ACC112 (cell line): ENCODE data around the gene C6orf132.
"Not testable (repeated sequence)": the region's sequence is repeated elsewhere in the genome, so short reads cannot be mapped to it uniquely, and the experiment has no call there.

Experiments used
- H2AFZ ChIP-seq: fragments of 200-600 bp; sonication (generic); one replicate; pipeline ENCODE4 v1.6.0; 2017; ENCODE audit warnings: antibody characterized with exemption, low read length; ENCODE audit not compliant: unreplicated experiment
- H3K27ac ChIP-seq: fragments of 200-600 bp; sonication (generic); 2 replicates; pipeline ENCODE4 v1.5.1; 2014; ENCODE audit warnings: low read depth, mild to moderate bottlenecking, antibody characterized with exemption, low read length, moderate library complexity
- H3K27me3 ChIP-seq: fragments of 200-600 bp; sonication (generic); 2 replicates; pipeline ENCODE4 v1.6.1; 2014; ENCODE audit warnings: mild to moderate bottlenecking, antibody characterized with exemption, low read length, moderate library complexity, mixed read lengths; ENCODE audit not compliant: insufficient read depth
- H3K36me3 ChIP-seq: fragments of 200-600 bp; sonication (generic); 2 replicates; pipeline ENCODE4 v1.6.1; 2016; ENCODE audit warnings: mild to moderate bottlenecking, antibody characterized with exemption, low read length, moderate library complexity, mixed read lengths; ENCODE audit not compliant: insufficient read depth
- H3K4me1 ChIP-seq: fragments of 200-600 bp; sonication (generic); one replicate; pipeline ENCODE4 v1.6.1; 2016; ENCODE audit warnings: low read length, mixed read lengths; ENCODE audit not compliant: insufficient read depth, unreplicated experiment, control insufficient read depth
- H3K4me3 ChIP-seq: fragments of 200-600 bp; sonication (generic); 2 replicates; pipeline ENCODE4 v1.5.1; 2014; ENCODE audit warnings: mild to moderate bottlenecking, low read depth, low read length
- H3K79me2 ChIP-seq: fragments of 200-600 bp; sonication (generic); one replicate; pipeline ENCODE4 v1.6.0; 2016; ENCODE audit warnings: low read length; ENCODE audit not compliant: control insufficient read depth, unreplicated experiment, insufficient read depth

C6orf132 gene

DNA sequence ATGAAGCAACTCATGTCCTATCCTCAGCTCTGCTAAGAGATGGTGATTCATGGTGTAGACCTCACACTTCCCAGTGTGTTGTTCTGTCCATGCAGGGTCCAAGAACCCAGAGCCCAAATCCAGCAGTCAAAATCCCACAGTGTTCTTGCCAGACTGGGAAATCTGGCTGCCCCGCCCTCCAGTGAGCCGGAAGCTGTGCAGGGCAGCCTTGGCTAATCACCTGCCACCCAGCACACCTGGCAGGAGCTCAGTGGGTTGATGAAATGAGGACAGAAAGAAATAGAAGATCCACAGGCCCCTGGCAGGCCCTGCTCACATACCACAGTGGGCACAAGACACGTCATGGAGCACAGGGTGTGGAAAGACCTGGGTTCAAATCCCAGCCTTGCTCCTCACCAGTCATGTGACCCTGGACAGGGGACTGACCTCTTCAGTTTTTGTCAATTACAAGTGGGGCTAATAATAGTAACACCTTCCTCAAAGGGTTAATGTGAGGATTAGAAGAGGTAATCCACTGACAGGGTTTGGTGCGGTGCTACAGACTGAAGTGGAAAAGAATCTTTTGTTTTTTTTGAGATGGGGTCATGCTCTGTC, 17.1 kb upstream of the C6orf132 start:
- no peaks in the 10 kb centered on the region for H3K79me2 ChIP-seq
- H3K27ac ChIP-seq: no peak overlapping the region
- no peak overlapping the region for H2AFZ ChIP-seq
- H3K36me3 ChIP-seq: no peaks in the 10 kb centered on the region
- H3K4me1 ChIP-seq: peaks cover 8% of the 10 kb centered on the region
- no peaks in the 10 kb centered on the region for H3K27me3 ChIP-seq
- H3K4me3 ChIP-seq: no peak overlapping the region

DNA sequence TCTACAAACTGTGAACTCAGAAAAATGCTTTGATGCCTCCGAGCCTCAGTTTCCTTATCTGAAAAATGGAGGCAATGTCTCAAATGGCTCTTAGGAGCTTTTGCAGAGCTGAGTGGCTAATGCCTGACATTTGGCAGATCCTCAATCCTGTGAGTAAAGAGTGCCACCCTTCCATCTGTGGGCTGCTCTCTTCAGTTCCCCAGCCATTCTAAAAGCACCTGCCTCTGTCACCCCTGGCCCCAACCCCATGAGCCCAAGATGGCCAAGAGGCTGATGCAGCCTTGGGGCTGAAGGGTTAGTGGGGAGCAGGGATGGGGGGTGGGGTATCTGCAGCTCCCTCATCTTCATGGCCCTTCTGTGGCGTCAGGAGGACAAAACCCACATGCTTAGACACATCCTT, 16.2 kb upstream of the C6orf132 start:
- H3K27me3 ChIP-seq: no peaks in the 10 kb centered on the region
- no peak overlapping the region for H3K4me3 ChIP-seq
- peaks cover 8% of the 10 kb centered on the region for H3K4me1 ChIP-seq
- no peak overlapping the region for H3K27ac ChIP-seq
- H3K79me2 ChIP-seq: no peaks in the 10 kb centered on the region
- H3K36me3 ChIP-seq: no peaks in the 10 kb centered on the region
- H2AFZ ChIP-seq: no peak overlapping the region

DNA sequence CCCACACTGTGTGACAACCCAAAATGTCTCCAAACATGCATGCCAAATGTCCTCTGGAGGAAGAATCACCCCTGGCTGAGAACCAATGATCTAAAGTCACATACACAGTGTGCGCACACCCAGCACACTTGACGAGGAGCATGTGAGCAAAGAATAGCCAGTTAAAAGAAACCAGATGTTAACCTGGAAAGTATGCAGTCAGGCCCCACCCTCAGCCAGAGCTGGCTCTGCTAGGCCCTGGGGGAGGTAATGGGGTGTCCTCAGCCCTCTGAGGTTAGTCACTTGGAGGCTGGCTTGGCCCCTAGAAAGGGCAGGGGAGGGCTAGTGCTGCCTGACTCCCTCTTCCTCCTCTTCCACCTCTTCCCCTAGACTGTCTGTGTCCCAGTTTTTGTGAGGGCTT, 15.6 kb upstream of the C6orf132 start:
- no peak overlapping the region for H2AFZ ChIP-seq
- no peaks in the 10 kb centered on the region for H3K36me3 ChIP-seq

DNA sequence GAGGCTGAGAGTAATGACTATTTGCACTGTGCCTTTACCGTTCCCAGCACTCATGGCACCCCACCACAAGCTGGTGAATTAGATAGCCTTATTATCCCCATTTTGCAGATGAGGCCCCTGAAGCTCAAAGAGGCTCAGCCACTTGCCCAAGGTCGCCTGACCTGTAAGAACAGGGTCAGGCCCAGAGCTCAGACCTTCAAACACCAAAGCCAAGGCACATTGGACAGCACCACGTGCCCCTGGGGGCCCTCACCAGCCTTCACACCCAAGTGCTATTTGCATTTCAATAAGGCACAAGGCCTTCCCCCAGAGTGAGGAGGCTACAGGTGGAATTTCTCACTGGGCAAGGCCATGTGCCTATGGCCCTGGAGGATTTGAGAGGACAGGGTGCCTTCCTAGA, 14.2 kb upstream of the C6orf132 start:
- Histone ChIP-seq H3K79me2 (no peaks in the 10 kb centered on the region), H3K36me3 (no peaks in the 10 kb centered on the region), H3K4me1 (peaks cover 8% of the 10 kb centered on the region), H3K27ac (no peak overlapping the region), H3K27me3 (no peaks in the 10 kb centered on the region), H2AFZ (no peak overlapping the region), H3K4me3 (no peak overlapping the region)

More for the DNA sequence above, 15.6 kb upstream of the C6orf132 start:
- no peaks in the 10 kb centered on the region for H3K79me2 ChIP-seq
- no peaks in the 10 kb centered on the region for H3K27me3 ChIP-seq
- peaks cover 8% of the 10 kb centered on the region for H3K4me1 ChIP-seq
- no peak overlapping the region for H3K4me3 ChIP-seq
- H3K27ac ChIP-seq: no peak overlapping the region

DNA sequence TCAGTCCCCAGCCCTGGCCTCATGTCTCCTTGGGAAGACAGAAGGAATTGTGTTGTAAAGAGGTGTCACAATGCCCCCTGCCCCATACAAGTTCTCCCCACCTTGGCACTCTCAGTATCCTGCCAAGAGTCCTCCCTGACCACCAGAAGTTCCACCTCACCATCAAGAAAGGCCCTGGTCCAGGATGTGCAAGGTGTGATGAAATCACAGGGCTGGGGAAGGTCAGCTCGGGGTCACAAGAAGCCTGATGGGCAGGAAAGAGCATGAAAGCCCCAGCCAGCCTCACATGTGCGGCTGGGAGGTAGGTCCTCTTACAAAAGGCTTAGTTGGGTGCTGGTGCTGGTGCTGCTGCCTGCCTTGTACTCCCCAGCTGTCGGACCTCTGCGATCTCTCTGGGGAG, 12.9 kb upstream of the C6orf132 start:
- Histone ChIP-seq H3K27ac (no peak overlapping the region), H3K36me3 (no peaks in the 10 kb centered on the region), H3K27me3 (no peaks in the 10 kb centered on the region), H3K4me3 (no peak overlapping the region), H2AFZ (no peak overlapping the region), H3K4me1 (peaks cover 8% of the 10 kb centered on the region), H3K79me2 (no peaks in the 10 kb centered on the region)

DNA sequence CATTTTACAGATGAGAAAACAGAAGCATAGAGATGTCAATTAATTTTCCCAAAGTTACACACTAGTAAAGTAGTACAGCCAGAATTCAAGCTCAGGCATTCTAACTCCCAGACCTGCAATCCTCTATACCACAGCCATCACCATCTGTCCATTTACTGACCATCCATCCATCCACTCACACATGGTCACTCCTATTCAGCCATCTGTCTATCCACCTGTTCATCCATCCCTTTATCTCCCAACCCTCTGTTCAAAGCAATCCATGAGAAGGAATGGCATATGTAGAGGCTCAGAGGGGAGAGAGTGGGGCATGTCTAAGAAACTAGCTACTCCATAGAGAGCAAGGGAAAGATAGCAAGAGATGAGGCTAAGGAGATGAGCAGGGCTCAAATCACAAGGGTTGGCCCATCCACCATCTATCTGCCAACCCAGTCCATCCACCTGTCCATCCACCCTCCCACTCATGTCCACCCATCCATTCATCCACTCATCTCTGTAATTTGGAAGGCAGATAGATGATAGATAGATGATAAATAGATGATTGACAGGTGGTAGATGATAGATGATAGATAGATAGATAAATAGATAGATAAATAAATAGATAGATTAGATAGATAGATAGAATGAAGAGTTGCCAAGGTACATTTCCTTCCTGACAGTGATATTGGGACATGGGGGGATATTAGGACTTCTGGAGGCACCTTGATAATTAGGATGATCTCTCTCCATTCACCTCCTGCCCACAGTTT, 12.2 kb upstream of the C6orf132 start:
- Histone ChIP-seq H2AFZ (no peak overlapping the region), H3K27ac (no peak overlapping the region), H3K4me3 (no peak overlapping the region), H3K27me3 (no peaks in the 10 kb centered on the region), H3K4me1 (peaks cover 8% of the 10 kb centered on the region), H3K36me3 (no peaks in the 10 kb centered on the region), H3K79me2 (no peaks in the 10 kb centered on the region)

DNA sequence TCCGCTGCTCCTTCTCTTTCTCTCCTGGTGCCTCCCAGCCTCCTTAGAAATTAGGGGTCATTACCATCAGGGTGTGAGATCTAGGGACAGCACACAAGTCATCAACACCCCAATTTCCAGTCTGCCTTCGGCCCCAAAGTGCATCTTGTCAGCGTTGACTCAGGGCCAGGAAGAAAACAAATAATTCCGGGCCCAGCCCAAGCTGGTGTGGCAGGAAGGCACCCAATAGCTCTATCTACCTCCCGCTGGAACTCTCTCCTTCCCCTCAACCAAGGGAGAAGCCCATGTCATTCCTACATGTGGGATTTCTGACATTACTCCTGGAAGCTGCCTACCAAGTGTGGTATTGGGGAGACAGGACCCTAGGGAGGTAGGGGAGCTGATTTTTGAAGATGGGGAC, 11.5 kb upstream of the C6orf132 start:
- Histone ChIP-seq H3K27me3 (no peaks in the 10 kb centered on the region), H3K79me2 (no peaks in the 10 kb centered on the region), H2AFZ (no peak overlapping the region), H3K36me3 (no peaks in the 10 kb centered on the region), H3K27ac (no peak overlapping the region), H3K4me1 (peaks cover 8% of the 10 kb centered on the region), H3K4me3 (no peak overlapping the region)

DNA sequence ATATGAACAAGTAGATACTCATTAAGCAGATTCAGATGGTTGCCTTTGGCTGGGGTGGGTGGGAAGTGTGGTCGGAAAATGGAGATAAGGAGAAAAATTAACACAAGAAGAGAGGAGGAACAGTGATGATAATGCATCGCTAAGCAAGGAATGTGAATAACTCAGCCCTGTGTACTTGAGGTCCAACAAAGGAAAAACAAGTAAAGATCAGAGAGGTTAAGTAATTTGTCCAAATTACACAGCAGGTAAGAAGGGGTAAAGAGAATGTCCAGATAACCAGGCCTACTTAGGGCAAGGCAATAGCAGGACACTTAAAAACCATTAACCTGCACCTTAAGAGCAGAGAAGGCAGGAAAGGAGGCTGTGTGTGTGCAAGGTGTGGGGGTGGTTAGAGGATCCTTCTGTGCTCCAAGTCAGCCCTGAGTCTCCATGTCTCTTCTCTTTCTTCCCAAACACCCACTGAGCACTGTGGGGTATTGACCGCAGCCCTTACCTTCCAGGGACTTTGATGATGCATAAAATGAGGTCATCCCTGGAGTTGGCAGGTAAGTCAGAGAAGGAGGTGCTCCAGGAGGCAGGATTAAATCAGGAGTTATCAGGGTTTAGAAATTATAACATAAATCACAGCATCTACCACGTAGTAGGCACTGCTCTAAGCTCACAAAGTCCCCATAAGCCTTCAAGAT, 10.3 kb upstream of the C6orf132 start:
- H3K4me3 ChIP-seq, H3K36me3 ChIP-seq, H3K27ac ChIP-seq, H3K27me3 ChIP-seq, H3K4me1 ChIP-seq, H3K79me2 ChIP-seq, H2AFZ ChIP-seq: not testable (repeated sequence)

DNA sequence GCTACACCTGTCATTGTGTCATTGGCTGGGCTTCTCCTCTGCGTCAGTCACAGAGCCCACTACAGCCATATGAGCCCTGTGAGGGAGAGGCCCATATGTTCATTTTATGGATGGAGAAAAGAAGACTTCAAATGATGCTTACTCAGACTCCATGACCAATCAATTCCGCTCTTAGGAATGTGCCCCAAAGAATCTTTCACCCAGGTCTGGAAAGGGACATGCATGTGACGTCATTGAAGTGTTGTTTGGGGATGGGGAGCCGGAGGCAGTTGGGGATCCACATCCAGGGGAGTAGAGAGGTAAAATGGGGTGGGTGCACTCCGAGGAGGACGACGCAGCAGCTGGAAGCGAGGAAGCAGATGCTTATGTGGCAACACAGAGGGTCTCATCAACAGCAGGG, 9.6 kb upstream of the C6orf132 start:
- no peaks in the 10 kb centered on the region for H3K27me3 ChIP-seq
- no peak overlapping the region for H2AFZ ChIP-seq
- H3K4me1 ChIP-seq: no peaks in the 10 kb centered on the region
- no peaks in the 10 kb centered on the region for H3K36me3 ChIP-seq
- H3K79me2 ChIP-seq: no peaks in the 10 kb centered on the region
- no peak overlapping the region for H3K27ac ChIP-seq
- H3K4me3 ChIP-seq: no peak overlapping the region

DNA sequence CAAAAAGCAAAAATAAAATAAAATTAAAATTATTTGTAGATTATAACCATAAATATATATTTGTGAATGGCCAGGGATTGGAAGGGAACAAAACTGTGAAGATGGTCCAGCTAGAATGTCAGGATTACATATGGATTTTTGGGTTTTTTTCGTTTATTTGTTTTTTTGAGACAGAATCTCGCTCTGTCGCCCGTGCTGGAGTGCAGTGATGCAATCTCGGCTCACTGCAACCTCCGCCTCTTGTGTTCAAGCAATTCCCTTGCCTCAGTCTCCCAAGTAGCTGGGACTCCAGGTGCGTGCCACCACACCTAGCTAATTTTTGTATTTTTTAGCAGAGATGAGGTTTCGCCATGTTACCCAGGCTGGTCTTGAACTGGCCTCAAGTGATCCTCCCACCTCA, 7.8 kb upstream of the C6orf132 start:
- H3K36me3 ChIP-seq: no peaks in the 10 kb centered on the region
- no peak overlapping the region for H3K4me3 ChIP-seq
- H3K79me2 ChIP-seq: no peaks in the 10 kb centered on the region
- no peak overlapping the region for H2AFZ ChIP-seq
- H3K4me1 ChIP-seq: no peaks in the 10 kb centered on the region
- no peaks in the 10 kb centered on the region for H3K27me3 ChIP-seq
- no peak overlapping the region for H3K27ac ChIP-seq

DNA sequence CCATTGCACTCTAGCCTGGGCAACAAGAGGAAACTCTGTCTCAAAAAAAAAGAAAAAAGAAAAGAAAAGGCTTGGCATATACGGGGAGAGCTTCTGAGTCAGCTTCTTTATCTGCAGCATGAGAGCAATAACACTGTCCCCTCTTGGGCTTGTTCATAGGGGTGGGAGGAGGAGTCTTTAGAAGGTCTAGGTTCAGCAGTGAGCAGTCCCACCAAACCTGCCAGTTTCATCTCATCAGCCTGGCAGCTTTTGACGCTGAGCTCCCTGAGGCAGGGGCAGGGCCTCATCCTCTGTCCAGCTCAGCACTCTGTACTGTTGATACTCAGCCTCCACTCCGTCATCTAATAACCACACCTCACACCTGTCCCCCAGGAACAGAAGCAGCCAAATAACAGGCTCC, 5.6 kb upstream of the C6orf132 start:
- no peak overlapping the region for H3K4me3 ChIP-seq
- H3K4me1 ChIP-seq: peaks cover 7% of the 10 kb centered on the region
- H3K36me3 ChIP-seq: no peaks in the 10 kb centered on the region
- H3K27ac ChIP-seq: no peak overlapping the region
- no peaks in the 10 kb centered on the region for H3K27me3 ChIP-seq
- H2AFZ ChIP-seq: no peak overlapping the region
- H3K79me2 ChIP-seq: no peaks in the 10 kb centered on the region
